IMR-90 (cell line): ENCODE data around the gene KLF11. TPM values are rescaled to one million over a fixed set of nuclear protein-coding genes. Genes with fewer than 3 reads are reported as not detected.

Source experiments
- ATAC-seq: fragments of 200-7000 bp; cut with Tn5 transposase; 2 replicates; pipeline ENCODE4 v1.9.1; 2020; ENCODE audit warnings: low read depth, mild to moderate bottlenecking, moderate library complexity
- BruUV-seq: library from RNA; stranded (reverse); fragments of 400-500 nt; replicated peaks from 2 replicates; lab custom pipeline; 2021; lab: Mats Ljungman, UMichigan
- CTCF ChIA-PET: fragments of 300-600 bp; formaldehyde crosslinking; extraction: SDS; loops from one replicate; lab custom pipeline; 2021; ENCODE audit warnings: antibody characterized with exemption; lab: Yijun Ruan, JAX
- POLR2A ChIA-PET: fragments of 300-600 bp; sonication (Branson Sonifier 250); formaldehyde crosslinking; loops from one replicate; lab custom pipeline; 2022; ENCODE audit warnings: antibody characterized with exemption; ENCODE audit not compliant: unreplicated experiment; lab: Charles Lee
- DNase-seq: peaks from one replicate; pipeline ENCODE4 v3.0.0; 2013
- H2AFZ ChIP-seq: replicated peaks from 2 replicates; pipeline ENCODE3; 2013; ENCODE audit warnings: low read length, mild to moderate bottlenecking; ENCODE audit not compliant: poor library complexity
- H2AK5ac ChIP-seq: 2 replicates; pipeline ENCODE4 v1.6.1; 2013; ENCODE audit warnings: low read depth, low read length, inconsistent platforms
- H2AK9ac ChIP-seq: replicated peaks from 2 replicates; pipeline ENCODE3; 2013; ENCODE audit warnings: mild to moderate bottlenecking, low read depth, low read length, moderate library complexity; ENCODE audit not compliant: poor library complexity
- H2BK120ac ChIP-seq: 2 replicates; pipeline ENCODE4 v1.6.1; 2013; ENCODE audit warnings: low read depth, low read length, inconsistent platforms
- H2BK15ac ChIP-seq: 3 replicates; pipeline ENCODE4 v1.6.1; 2013; ENCODE audit warnings: low read depth, low read length, inconsistent platforms
- H2BK20ac ChIP-seq: 2 replicates; pipeline ENCODE4 v1.6.1; 2013; ENCODE audit warnings: low read depth, mild to moderate bottlenecking, inconsistent platforms, low read length, moderate library complexity
- H2BK5ac ChIP-seq: 2 replicates; pipeline ENCODE4 v1.6.1; 2013; ENCODE audit warnings: mild to moderate bottlenecking, low read depth, low read length, inconsistent platforms; ENCODE audit not compliant: poor library complexity, severe bottlenecking
- H3K14ac ChIP-seq: replicated peaks from 2 replicates; pipeline ENCODE4 v1.6.1; 2013; ENCODE audit warnings: low read depth, low read length, inconsistent platforms
- H3K18ac ChIP-seq: 2 replicates; pipeline ENCODE4 v1.6.1; 2013; ENCODE audit warnings: low read depth, low read length, control low read depth
- H3K23ac ChIP-seq: 2 replicates; pipeline ENCODE4 v1.6.1; 2013; ENCODE audit warnings: low read depth, low read length, inconsistent platforms
- H3K27ac ChIP-seq: 2 replicates; pipeline ENCODE4 v1.5.1; 2013; ENCODE audit warnings: mild to moderate bottlenecking, control low read depth, low read length; ENCODE audit not compliant: insufficient read depth
- H3K27me3 ChIP-seq: 2 replicates; pipeline ENCODE4 v1.6.1; 2013; ENCODE audit warnings: low read length; ENCODE audit not compliant: control insufficient read depth, insufficient read depth
- H3K36me3 ChIP-seq: 2 replicates; pipeline ENCODE4 v1.6.1; 2013; ENCODE audit warnings: low read length, mixed read lengths; ENCODE audit not compliant: control insufficient read depth, insufficient read depth
- H3K4ac ChIP-seq: 2 replicates; pipeline ENCODE4 v1.6.1; 2013; ENCODE audit warnings: low read depth, low read length, inconsistent platforms
- H3K4me1 ChIP-seq: 2 replicates; pipeline ENCODE4 v1.6.1; 2013; ENCODE audit warnings: low read length, mixed read lengths; ENCODE audit not compliant: control insufficient read depth, insufficient read depth
- H3K4me2 ChIP-seq: 2 replicates; pipeline ENCODE4 v1.6.1; 2013; ENCODE audit warnings: low read depth, mild to moderate bottlenecking, control low read depth, low read length, moderate library complexity
- H3K4me3 ChIP-seq: 2 replicates; pipeline ENCODE4 v1.5.1; 2013; ENCODE audit warnings: low read depth, mild to moderate bottlenecking, control low read depth, low read length, moderate library complexity; ENCODE audit not compliant: insufficient read depth
- H3K56ac ChIP-seq: 2 replicates; pipeline ENCODE4 v1.6.1; 2013; ENCODE audit warnings: low read length, inconsistent platforms; ENCODE audit not compliant: insufficient read depth; ENCODE audit errors: extremely low read depth
- H3K79me1 ChIP-seq, 2 experiments: 2 replicates each; pipeline ENCODE4 v1.6.1; 2013; ENCODE audit warnings: low read length in 2 of 2, inconsistent platforms in 1 of 2, low read depth in 1 of 2
- H3K9ac ChIP-seq: 2 replicates; pipeline ENCODE4 v1.6.1; 2013; ENCODE audit warnings: low read depth, low read length, control low read depth
- H3K9me1 ChIP-seq: 2 replicates; pipeline ENCODE4 v1.6.1; 2013; ENCODE audit warnings: low read length, inconsistent platforms; ENCODE audit not compliant: insufficient read depth
- H3K9me3 ChIP-seq: 2 replicates; pipeline ENCODE4 v1.6.1; 2013; ENCODE audit warnings: low read length; ENCODE audit not compliant: control insufficient read depth, insufficient read depth
- H4K20me1 ChIP-seq: 2 replicates; pipeline ENCODE4 v1.6.1; 2013; ENCODE audit warnings: low read length, inconsistent platforms; ENCODE audit not compliant: insufficient read depth
- H4K5ac ChIP-seq: 2 replicates; pipeline ENCODE4 v1.6.1; 2013; ENCODE audit warnings: mild to moderate bottlenecking, low read depth, low read length, control low read depth
- H4K8ac ChIP-seq, 2 experiments: 2 replicates each; pipeline ENCODE4 v1.6.1; 2013; ENCODE audit warnings: low read depth in 2 of 2, low read length in 2 of 2, control low read depth in 1 of 2, inconsistent platforms in 1 of 2
- H4K91ac ChIP-seq: 2 replicates; pipeline ENCODE4 v1.6.1; 2013; ENCODE audit warnings: low read depth, low read length, inconsistent platforms; ENCODE audit not compliant: insufficient read depth
- BHLHE40 ChIP-seq: fragments of 150-350 bp; IDR thresholded peaks from 2 replicates; pipeline ENCODE4 v1.6.1; 2016; ENCODE audit warnings: mild to moderate bottlenecking, low read depth, low read length
- CHD1 ChIP-seq: IDR thresholded peaks from 2 replicates; pipeline ENCODE4 v1.6.1; 2012; ENCODE audit warnings: low read depth, low read length, improper control_type of control experiment
- CTCF ChIP-seq: conservative IDR thresholded peaks from 2 replicates; pipeline ENCODE4 v1.5.1; 2012; ENCODE audit warnings: mild to moderate bottlenecking, low read depth, low read length, improper control_type of control experiment
- ELK1 ChIP-seq: fragments of 150-350 bp; IDR thresholded peaks from 2 replicates; pipeline ENCODE4 v1.6.1; 2016; ENCODE audit warnings: low read depth, mild to moderate bottlenecking, low read length, moderate library complexity, borderline replicate concordance
- MAFK ChIP-seq: IDR thresholded peaks from 2 replicates; pipeline ENCODE4 v1.6.1; 2012; ENCODE audit warnings: low read depth, low read length, improper control_type of control experiment
- MAZ ChIP-seq: IDR thresholded peaks from 2 replicates; pipeline ENCODE4 v1.6.1; 2012; ENCODE audit warnings: low read depth, mild to moderate bottlenecking, low read length, improper control_type of control experiment, moderate library complexity, borderline replicate concordance
- MXI1 ChIP-seq: IDR thresholded peaks from 2 replicates; pipeline ENCODE4 v1.6.1; 2012; ENCODE audit warnings: low read depth, mild to moderate bottlenecking, low read length, moderate library complexity, borderline replicate concordance
- NFE2L2 ChIP-seq: fragments of 150-350 bp; IDR thresholded peaks from 2 replicates; pipeline ENCODE4 v1.6.1; 2016; ENCODE audit warnings: low read depth, mild to moderate bottlenecking, low read length
- POLR2A ChIP-seq: IDR thresholded peaks from 2 replicates; pipeline ENCODE4 v1.6.1; 2012; ENCODE audit warnings: mild to moderate bottlenecking, low read depth, low read length
- RAD21 ChIP-seq: IDR thresholded peaks from 2 replicates; pipeline ENCODE4 v1.6.1; 2012; ENCODE audit warnings: low read length, improper control_type of control experiment
- RCOR1 ChIP-seq: IDR thresholded peaks from 2 replicates; pipeline ENCODE4 v1.6.1; 2012; ENCODE audit warnings: mild to moderate bottlenecking, low read length, improper control_type of control experiment; ENCODE audit not compliant: insufficient replicate concordance
- RFX5 ChIP-seq: IDR thresholded peaks from 2 replicates; pipeline ENCODE4 v1.8.0; 2012; ENCODE audit warnings: low read depth, mild to moderate bottlenecking, low read length, moderate library complexity
- SMC3 ChIP-seq: fragments of 150-350 bp; IDR thresholded peaks from 2 replicates; pipeline ENCODE4 v1.6.1; 2016; ENCODE audit warnings: low read depth, mild to moderate bottlenecking, antibody characterized with exemption, low read length, moderate library complexity
- USF2 ChIP-seq: fragments of 150-350 bp; IDR thresholded peaks from 2 replicates; pipeline ENCODE4 v1.6.1; 2017; ENCODE audit warnings: mild to moderate bottlenecking, antibody characterized with exemption, low read length, low read depth
- WGBS, 2 experiments: methylation state at CpG; one replicate each; pipeline versions ENCODE4 v1.1.5 to v1.1.7; 2013; ENCODE audit warnings: missing lambda C conversion rate in 2 of 2; ENCODE audit not compliant: insufficient read length in 1 of 2; ENCODE audit errors: extremely low coverage in 2 of 2; 5-methylcytosine and 5-hydroxymethylcytosine counted together
- dilution Hi-C: fragments of 300-500 bp; cut with HindIII; formaldehyde crosslinking; loops from one replicate; pipeline ENCODE4 v1.14.3; 2018; ENCODE audit warnings: low sequenced_read_pairs; ENCODE audit not compliant: unreplicated experiment
- in situ Hi-C: fragments of 300-500 bp; cut with MboI; formaldehyde crosslinking; loops from 3 replicates; pipeline ENCODE4 v1.14.3; 2019; ENCODE audit warnings: low sequenced_read_pairs, inconsistent platforms, mixed read lengths
- intact Hi-C: fragments of 100-400 bp; cut with micrococcal nuclease; formaldehyde crosslinking; loops from 2 replicates; pipeline ENCODE4 v1.10.0; 2022
- polyA plus RNA-seq, 3 experiments: library from polyadenylated mRNA; depleted of rRNA; stranded (reverse); fragments of >200 nt; gene quantifications; 2 replicates each; pipeline ENCODE4 v1.2.3, GENCODE V29; 2012; ENCODE audit warnings: low replicate concordance in 1 of 3
- total RNA-seq: library from RNA; depleted of rRNA; stranded (reverse); fragments of >200 nt; gene quantifications from 2 replicates; pipeline ENCODE4 v1.2.3, GENCODE V29; 2012

KLF11 gene
- total and polyA plus RNA-seq, 2 of the 4 experiments (the other 2 are of a cell fraction) = 2.0 to 2.4 TPM

DNA sequence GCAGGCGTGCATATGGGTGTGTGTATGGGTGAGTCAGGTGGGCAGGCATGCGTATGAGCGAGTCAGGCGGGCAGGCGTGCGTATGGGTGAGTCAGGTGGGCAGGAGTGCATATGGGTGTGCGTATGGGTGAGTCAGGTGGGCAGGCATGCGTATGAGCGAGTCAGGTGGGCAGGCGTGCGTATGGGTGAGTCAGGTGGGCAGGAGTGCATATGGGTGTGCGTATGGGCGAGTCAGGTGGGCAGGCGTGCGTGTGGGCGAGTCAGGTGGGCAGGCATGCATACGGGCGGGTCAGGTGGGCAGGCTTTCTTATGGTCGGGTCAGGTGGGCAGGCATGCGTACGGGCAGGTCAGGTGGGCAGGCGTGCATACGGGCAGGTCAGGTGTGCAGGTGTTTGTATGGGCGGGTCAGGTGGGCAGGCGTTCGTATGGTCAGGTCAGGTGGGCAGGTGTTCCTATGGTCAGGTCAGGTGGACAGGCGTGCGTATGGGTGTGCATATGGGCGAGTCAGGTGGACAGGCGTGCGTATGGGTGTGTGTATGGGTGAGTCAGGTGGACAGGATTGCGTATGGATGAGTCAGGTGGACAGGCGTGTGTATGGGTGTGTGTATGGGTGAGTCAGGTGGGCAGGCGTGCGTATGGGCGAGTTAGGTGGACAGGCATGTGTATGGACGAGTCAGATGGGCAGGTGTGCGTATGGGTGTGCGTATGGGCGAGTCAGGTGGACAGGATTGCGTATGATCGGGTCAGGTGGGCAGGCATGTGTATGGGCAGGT lies 28.7 kb upstream of the KLF11 start:
- H2BK20ac ChIP-seq = no peak overlapping the region
- H2AFZ ChIP-seq = no peak overlapping the region
- H3K36me3 ChIP-seq = no peaks in the 10 kb centered on the region
- H4K91ac ChIP-seq = no peak overlapping the region
- H3K9me1 ChIP-seq = peaks cover 10% of the 10 kb centered on the region
- intact Hi-C loops (no loop called here), in situ Hi-C loops (no loop called here), dilution Hi-C loops (no loop called here)
- ATAC-seq = no peak
- no peak for DNase-seq
- peaks cover 3% of the 10 kb centered on the region; the same call in 1 of the 2 replicates for H3K27me3 ChIP-seq
- TF ChIP-seq ELK1 (no peak), RCOR1 (no peak), SMC3 (no peak), CHD1 (no peak), BHLHE40 (no peak), RFX5 (no peak), MXI1 (no peak), MAZ (no peak), RAD21 (no peak), USF2 (no peak), NFE2L2 (no peak), MAFK (no peak), CTCF (no peak), POLR2A (no peak)
- H3K23ac ChIP-seq = no peak overlapping the region
- H3K4me3 ChIP-seq = no peak overlapping the region
- H3K56ac ChIP-seq = no peak overlapping the region
- H3K9me3 ChIP-seq = peaks cover 5% of the 10 kb centered on the region
- H3K4me1 ChIP-seq = peaks cover 11% of the 10 kb centered on the region
- no peak overlapping the region for H3K18ac ChIP-seq
- no peaks in the 10 kb centered on the region for H3K79me1 ChIP-seq
- H2BK5ac ChIP-seq = no peak overlapping the region
- H4K20me1 ChIP-seq = no peaks in the 10 kb centered on the region
- no peak overlapping the region for H3K4ac ChIP-seq
- peak overlapping the region; percentile 33; the same call in 1 of the 2 replicates for H2AK5ac ChIP-seq
- no peak overlapping the region for H3K27ac ChIP-seq
- H2BK15ac ChIP-seq = no peak overlapping the region
- no peak overlapping the region for H3K4me2 ChIP-seq
- ChIA-PET CTCF (no interaction called here), POLR2A (no interaction called here)
- no TSS peak for BruUV-seq
- H3K9ac ChIP-seq = no peak overlapping the region
- no peak overlapping the region for H4K5ac ChIP-seq
- WGBS, 2 experiments = 92% methylated on average over 19 of the region's 42 CpGs; no CpG with 5 or more reads in 1 of the 2 experiments
- no peak overlapping the region for H2BK120ac ChIP-seq
- no peak overlapping the region for H4K8ac ChIP-seq
- no peak overlapping the region for H3K14ac ChIP-seq
- H2AK9ac ChIP-seq = no peak overlapping the region
